Endothelial cell of umbilical vein (primary cell): ENCODE results near the gene PLD2.

Experiments
- POLR2A ChIP-seq: IDR thresholded peaks from 2 replicates; pipeline ENCODE4 v1.6.1; 2012; ENCODE audit warnings: low read depth, mild to moderate bottlenecking, control low read depth, low read length
- POLR2AphosphoS5 ChIP-seq: IDR thresholded peaks from 2 replicates; pipeline ENCODE4 v1.6.1; 2012; ENCODE audit warnings: low read depth, mild to moderate bottlenecking, control low read depth, low read length, moderate library complexity; ENCODE audit not compliant: insufficient read depth
- TF ChIP-seq, protein P1 (sequence below), 2 donors: IDR thresholded peaks; 1 replicate in 1 of 2; 2 replicates in 1 of 2; pipeline ENCODE4 v1.5.1; 2011; ENCODE audit warnings: low read length in 2 of 2, mild to moderate bottlenecking in 2 of 2, moderate library complexity in 2 of 2, control low read depth in 1 of 2, inconsistent platforms in 1 of 2, low read depth in 1 of 2; ENCODE audit not compliant: insufficient read depth in 1 of 2; ENCODE audit errors: extremely low read depth in 1 of 2
- TF ChIP-seq, protein P2 (sequence below): IDR thresholded peaks from 2 replicates; pipeline ENCODE4 v1.6.1; 2011; ENCODE audit not compliant: insufficient read depth, insufficient read length

DNA sequence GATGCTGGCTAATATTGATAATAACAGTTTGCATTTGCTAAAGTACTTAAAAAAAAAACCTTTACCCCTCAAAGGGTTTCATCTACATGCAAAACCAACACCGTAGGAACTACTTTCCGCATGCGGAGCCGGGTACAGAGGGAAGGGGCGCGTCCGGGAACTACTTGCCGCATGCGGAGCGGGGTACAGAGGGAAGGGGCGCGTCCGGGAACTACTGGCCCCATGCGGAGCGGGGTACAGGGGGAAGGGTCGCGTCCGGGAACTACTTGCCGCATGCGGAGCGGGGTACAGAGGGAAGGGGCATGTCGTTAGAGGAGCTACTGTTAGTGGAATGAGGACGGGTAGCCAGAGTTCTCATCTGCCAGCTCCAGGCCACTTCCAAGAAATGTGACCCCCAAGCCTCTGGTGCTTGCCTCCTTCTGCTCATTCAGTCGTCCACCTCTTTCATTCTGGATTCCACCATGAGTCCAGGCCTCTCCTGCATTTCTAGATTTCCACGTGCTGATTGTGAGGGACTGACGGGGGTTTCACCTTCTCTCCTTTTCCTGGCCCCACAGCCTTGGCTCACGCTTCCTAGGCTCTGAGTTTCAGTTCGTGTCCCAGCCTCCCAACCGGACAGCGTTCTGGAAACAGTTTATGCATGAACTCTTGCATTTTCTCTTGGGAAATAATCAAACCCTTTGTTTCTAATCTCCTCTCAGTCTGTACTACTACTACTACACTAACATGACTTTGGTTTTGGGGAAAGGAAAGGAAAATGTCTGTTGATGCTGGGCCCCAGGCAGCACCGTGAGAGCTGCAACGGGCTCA lies 53.1 kb downstream of the PLD2 start:
- TF ChIP-seq, protein P1, sequence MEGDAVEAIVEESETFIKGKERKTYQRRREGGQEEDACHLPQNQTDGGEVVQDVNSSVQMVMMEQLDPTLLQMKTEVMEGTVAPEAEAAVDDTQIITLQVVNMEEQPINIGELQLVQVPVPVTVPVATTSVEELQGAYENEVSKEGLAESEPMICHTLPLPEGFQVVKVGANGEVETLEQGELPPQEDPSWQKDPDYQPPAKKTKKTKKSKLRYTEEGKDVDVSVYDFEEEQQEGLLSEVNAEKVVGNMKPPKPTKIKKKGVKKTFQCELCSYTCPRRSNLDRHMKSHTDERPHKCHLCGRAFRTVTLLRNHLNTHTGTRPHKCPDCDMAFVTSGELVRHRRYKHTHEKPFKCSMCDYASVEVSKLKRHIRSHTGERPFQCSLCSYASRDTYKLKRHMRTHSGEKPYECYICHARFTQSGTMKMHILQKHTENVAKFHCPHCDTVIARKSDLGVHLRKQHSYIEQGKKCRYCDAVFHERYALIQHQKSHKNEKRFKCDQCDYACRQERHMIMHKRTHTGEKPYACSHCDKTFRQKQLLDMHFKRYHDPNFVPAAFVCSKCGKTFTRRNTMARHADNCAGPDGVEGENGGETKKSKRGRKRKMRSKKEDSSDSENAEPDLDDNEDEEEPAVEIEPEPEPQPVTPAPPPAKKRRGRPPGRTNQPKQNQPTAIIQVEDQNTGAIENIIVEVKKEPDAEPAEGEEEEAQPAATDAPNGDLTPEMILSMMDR (IDR thresholded peaks at IDR 0.05; ENCODE audit: extremely low read depth in 1 of 2, insufficient read depth in 1 of 2, low read depth in 1 of 2, low read length in 2 of 2) = no peak
- TF ChIP-seq POLR2AphosphoS5 = no peak
- no peak for TF ChIP-seq POLR2A
- TF ChIP-seq, protein P2, sequence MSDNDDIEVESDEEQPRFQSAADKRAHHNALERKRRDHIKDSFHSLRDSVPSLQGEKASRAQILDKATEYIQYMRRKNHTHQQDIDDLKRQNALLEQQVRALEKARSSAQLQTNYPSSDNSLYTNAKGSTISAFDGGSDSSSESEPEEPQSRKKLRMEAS = no peak
